Skeletal muscle satellite cell (primary cell): ENCODE data around the gene RPAIN. TPM values are rescaled to one million over a fixed set of nuclear protein-coding genes. Genes with fewer than 3 reads are reported as not detected.

Experiments used
- H3K27me3 ChIP-seq: 2 replicates; pipeline ENCODE4 v1.7.0; 2013; ENCODE audit warnings: low read length; ENCODE audit not compliant: control insufficient read depth, insufficient read depth
- H3K36me3 ChIP-seq: 2 replicates; pipeline ENCODE4 v1.7.0; 2013; ENCODE audit warnings: mild to moderate bottlenecking, control low read depth, low read length; ENCODE audit not compliant: insufficient read depth
- H3K4me1 ChIP-seq: 2 replicates; pipeline ENCODE4 v1.7.0; 2013; ENCODE audit warnings: low read length; ENCODE audit not compliant: control insufficient read depth, insufficient read depth
- H3K4me2 ChIP-seq: 2 replicates; pipeline ENCODE4 v1.7.0; 2013; ENCODE audit warnings: mild to moderate bottlenecking, low read length
- H3K4me3 ChIP-seq: 2 replicates; pipeline ENCODE4 v1.7.0; 2013; ENCODE audit warnings: low read length
- H3K9ac ChIP-seq: 2 replicates; pipeline ENCODE4 v1.7.0; 2013; ENCODE audit warnings: mild to moderate bottlenecking, low read depth, low read length, moderate library complexity
- H3K9me3 ChIP-seq: replicated peaks from 2 replicates; pipeline ENCODE4 v1.7.0; 2013; ENCODE audit warnings: mild to moderate bottlenecking, control low read depth, low read length
- total RNA-seq: library from RNA; depleted of rRNA; stranded (reverse); fragments of >200 nt; gene quantifications from 2 replicates; pipeline ENCODE4 v1.2.3, GENCODE V29; 2012; rRNA removed

The RPAIN gene
- 20.0 and 21.4 TPM in 2 replicates for total RNA-seq

- Histone ChIP-seq H3K36me3 (peaks cover 21% of the 10 kb centered on the region), H3K4me3 (peak within 1 kb of the TSS; percentile 89), H3K9ac (peak within 1 kb of the TSS; percentile 89), H3K4me1 (peaks cover 25% of the 10 kb centered on the region), H3K27me3 (no peaks in the 10 kb centered on the region), H3K9me3 (no peaks in the 10 kb centered on the region), H3K4me2 (peak within 1 kb of the TSS; percentile 79)
Measured at GRCh38 chr17:5419959-5420653, at the start of gene RPAIN. TSS of gene RPAIN (plus strand) at chr17:5420182. CDS start at chr17:5420211, 29 bp downstream.

- peaks cover 53% of the 10 kb centered on the region for H3K36me3 ChIP-seq
Measured at GRCh38 chr17:5370411-5370810, 49.6 kb upstream of the RPAIN start.

GRCh38 chr17:5373112-5373511 is 46.9 kb upstream of the RPAIN start:
- Histone ChIP-seq H3K9ac (no peak overlapping the region), H3K4me1 (no peaks in the 10 kb centered on the region), H3K27me3 (no peaks in the 10 kb centered on the region), H3K4me2 (no peak overlapping the region), H3K4me3 (no peak overlapping the region), H3K9me3 (no peaks in the 10 kb centered on the region), H3K36me3 (peaks cover 65% of the 10 kb centered on the region)

More at GRCh38 chr17:5370411-5370810, 49.6 kb upstream of the RPAIN start:
- Histone ChIP-seq H3K9ac (no peak overlapping the region), H3K4me2 (no peak overlapping the region), H3K4me1 (peaks cover 3% of the 10 kb centered on the region), H3K9me3 (no peaks in the 10 kb centered on the region), H3K27me3 (no peaks in the 10 kb centered on the region), H3K4me3 (no peak overlapping the region)

GRCh38 chr17:5378566-5379207 is 41.3 kb upstream of the RPAIN start:
- Histone ChIP-seq H3K4me3 (no peak overlapping the region), H3K9ac (no peak overlapping the region), H3K9me3 (no peaks in the 10 kb centered on the region), H3K4me1 (peaks cover 4% of the 10 kb centered on the region), H3K4me2 (no peak overlapping the region), H3K27me3 (no peaks in the 10 kb centered on the region), H3K36me3 (peaks cover 80% of the 10 kb centered on the region)

GRCh38 chr17:5379351-5380107 is 40.5 kb upstream of the RPAIN start:
- Histone ChIP-seq H3K4me3 (no peak overlapping the region), H3K9me3 (no peaks in the 10 kb centered on the region), H3K4me2 (no peak overlapping the region), H3K27me3 (no peaks in the 10 kb centered on the region), H3K36me3 (peaks cover 86% of the 10 kb centered on the region), H3K4me1 (peaks cover 4% of the 10 kb centered on the region), H3K9ac (no peak overlapping the region)

GRCh38 chr17:5380491-5381135 is 39.4 kb upstream of the RPAIN start:
- Histone ChIP-seq H3K9ac (no peak overlapping the region), H3K4me3 (no peak overlapping the region), H3K4me1 (peaks cover 4% of the 10 kb centered on the region), H3K9me3 (no peaks in the 10 kb centered on the region), H3K4me2 (no peak overlapping the region), H3K27me3 (no peaks in the 10 kb centered on the region), H3K36me3 (peaks cover 90% of the 10 kb centered on the region)

GRCh38 chr17:5381542-5381941 is 38.4 kb upstream of the RPAIN start:
- Histone ChIP-seq H3K27me3 (no peaks in the 10 kb centered on the region), H3K4me1 (peaks cover 4% of the 10 kb centered on the region), H3K9me3 (no peaks in the 10 kb centered on the region), H3K9ac (no peak overlapping the region), H3K36me3 (peaks cover 94% of the 10 kb centered on the region), H3K4me2 (no peak overlapping the region), H3K4me3 (no peak overlapping the region)

GRCh38 chr17:5391678-5392077 is 28.3 kb upstream of the RPAIN start:
- Histone ChIP-seq H3K4me2 (no peak overlapping the region), H3K36me3 (peaks cover 60% of the 10 kb centered on the region), H3K9ac (no peak overlapping the region), H3K4me1 (no peaks in the 10 kb centered on the region), H3K9me3 (no peaks in the 10 kb centered on the region), H3K27me3 (no peaks in the 10 kb centered on the region), H3K4me3 (no peak overlapping the region)

DNA sequence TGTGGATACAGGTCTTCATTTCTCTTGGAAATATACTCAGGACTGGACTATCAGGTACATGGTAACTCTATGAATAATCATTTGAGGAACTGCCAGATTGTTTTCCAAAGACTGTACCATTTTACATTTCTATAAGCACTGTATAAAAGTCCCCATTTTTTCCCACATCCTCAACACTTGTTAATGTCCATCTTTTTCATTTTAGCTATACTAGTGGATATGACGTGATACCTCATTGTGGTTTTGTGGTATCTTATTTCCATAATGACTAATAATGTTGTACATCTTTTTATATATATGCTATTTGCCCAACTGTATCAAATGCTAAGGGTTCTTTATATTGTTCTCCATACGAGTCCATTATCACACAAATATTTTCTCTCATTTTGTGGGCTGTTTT is 23.4 kb upstream of the RPAIN start:
- H3K9ac ChIP-seq = no peak overlapping the region
- H3K4me3 ChIP-seq = no peak overlapping the region
- H3K9me3 ChIP-seq = no peaks in the 10 kb centered on the region
- H3K36me3 ChIP-seq = peaks cover 50% of the 10 kb centered on the region
- H3K4me2 ChIP-seq = no peak overlapping the region
- no peaks in the 10 kb centered on the region for H3K27me3 ChIP-seq
- no peaks in the 10 kb centered on the region for H3K4me1 ChIP-seq

GRCh38 chr17:5399767-5400166 is 20.2 kb upstream of the RPAIN start:
- no peaks in the 10 kb centered on the region for H3K9me3 ChIP-seq
- H3K4me3 ChIP-seq = no peak overlapping the region

GRCh38 chr17:5405400-5405799 is 14.6 kb upstream of the RPAIN start:
- Histone ChIP-seq H3K27me3 (no peaks in the 10 kb centered on the region), H3K9me3 (no peaks in the 10 kb centered on the region), H3K9ac (no peak overlapping the region), H3K4me2 (no peak overlapping the region), H3K4me3 (no peak overlapping the region), H3K4me1 (no peaks in the 10 kb centered on the region), H3K36me3 (peaks cover 63% of the 10 kb centered on the region)

More at GRCh38 chr17:5399767-5400166, 20.2 kb upstream of the RPAIN start:
- Histone ChIP-seq H3K4me2 (no peak overlapping the region), H3K36me3 (peaks cover 46% of the 10 kb centered on the region), H3K4me1 (no peaks in the 10 kb centered on the region), H3K9ac (no peak overlapping the region), H3K27me3 (no peaks in the 10 kb centered on the region)
